ENCODE measurements around the gene CARD9.

CARD9 gene

GRCh38 chr9:136351252-136351800, 22.1 kb downstream of the CARD9 start:
- DNase-seq (ENCODE audit: extremely low read depth in 1 of 2, low read depth in 1 of 2) = no peak

- no peak for DNase-seq (ENCODE audit: extremely low read depth in 1 of 2, low read depth in 1 of 2)
Observed at GRCh38 chr9:136349546-136349945, 23.9 kb downstream of the CARD9 start.

GRCh38 chr9:136348691-136349090, 24.8 kb downstream of the CARD9 start:
- no peak for DNase-seq (ENCODE audit: extremely low read depth in 1 of 2, low read depth in 1 of 2)

GRCh38 chr9:136347472-136348256, 25.8 kb downstream of the CARD9 start:
- no peak for DNase-seq (ENCODE audit: extremely low read depth in 1 of 2, low read depth in 1 of 2)

- DNase-seq (ENCODE audit: extremely low read depth in 1 of 2, low read depth in 1 of 2) = no peak
Observed at GRCh38 chr9:136346927-136347465, 26.5 kb downstream of the CARD9 start.

GRCh38 chr9:136346157-136346481, 27.4 kb downstream of the CARD9 start:
- DNase-seq (ENCODE audit: extremely low read depth in 1 of 2, low read depth in 1 of 2) = no peak

GRCh38 chr9:136345281-136346156, 27.9 kb downstream of the CARD9 start:
- DNase-seq (ENCODE audit: extremely low read depth in 1 of 2, low read depth in 1 of 2) = no peak

- DNase-seq (ENCODE audit: extremely low read depth in 1 of 2, low read depth in 1 of 2) = no peak
Observed at GRCh38 chr9:136344544-136345280, 28.8 kb downstream of the CARD9 start.

- DNase-seq (ENCODE audit: extremely low read depth in 1 of 2, low read depth in 1 of 2) = no peak
Observed at GRCh38 chr9:136343884-136344269, 29.6 kb downstream of the CARD9 start.

- DNase-seq (ENCODE audit: extremely low read depth in 1 of 2, low read depth in 1 of 2) = no peak
Observed at GRCh38 chr9:136343121-136343883, 30.2 kb downstream of the CARD9 start.

GRCh38 chr9:136342181-136343120, 31.0 kb downstream of the CARD9 start:
- DNase-seq (ENCODE audit: extremely low read depth in 1 of 2, low read depth in 1 of 2) = peak in 1 of 2 donors; percentile 39

GRCh38 chr9:136341769-136342168, 31.7 kb downstream of the CARD9 start:
- no peak for DNase-seq (ENCODE audit: extremely low read depth in 1 of 2, low read depth in 1 of 2)

- no peak for DNase-seq (ENCODE audit: extremely low read depth in 1 of 2, low read depth in 1 of 2)
Observed at GRCh38 chr9:136341042-136341655, 32.3 kb downstream of the CARD9 start.

GRCh38 chr9:136340356-136341041, 33.0 kb downstream of the CARD9 start:
- no peak for DNase-seq (ENCODE audit: extremely low read depth in 1 of 2, low read depth in 1 of 2)

GRCh38 chr9:136339958-136340310, 33.5 kb downstream of the CARD9 start:
- no peak for DNase-seq (ENCODE audit: extremely low read depth in 1 of 2, low read depth in 1 of 2)

GRCh38 chr9:136339173-136339957, 34.1 kb downstream of the CARD9 start:
- DNase-seq (ENCODE audit: extremely low read depth in 1 of 2, low read depth in 1 of 2) = no peak

GRCh38 chr9:136338511-136338910, 35.0 kb downstream of the CARD9 start:
- no peak for DNase-seq (ENCODE audit: extremely low read depth in 1 of 2, low read depth in 1 of 2)
